Esophagus squamous epithelium (tissue), 4 donors: Measurements from ENCODE around the gene MBNL1.

Experiments used
- POLR2A ChIP-seq, 4 donors: fragments of 450-650 bp; IDR thresholded peaks; one replicate each; pipeline ENCODE4 v1.6.1; 2017; ENCODE audit warnings: antibody characterized with exemption in 4 of 4, mild to moderate bottlenecking in 4 of 4, moderate library complexity in 3 of 4
- TF ChIP-seq, protein P1 (sequence below), 6 experiments: fragments of 450-650 bp in 4 of 6; fragments of 200-600 bp in 2 of 6; sonication (generic) in 2 of 6; IDR thresholded peaks; one replicate each; pipeline ENCODE4 v1.5.1; 2016 to 2019; ENCODE audit warnings: antibody characterized with exemption in 6 of 6, mild to moderate bottlenecking in 4 of 6, moderate library complexity in 4 of 6

DNA sequence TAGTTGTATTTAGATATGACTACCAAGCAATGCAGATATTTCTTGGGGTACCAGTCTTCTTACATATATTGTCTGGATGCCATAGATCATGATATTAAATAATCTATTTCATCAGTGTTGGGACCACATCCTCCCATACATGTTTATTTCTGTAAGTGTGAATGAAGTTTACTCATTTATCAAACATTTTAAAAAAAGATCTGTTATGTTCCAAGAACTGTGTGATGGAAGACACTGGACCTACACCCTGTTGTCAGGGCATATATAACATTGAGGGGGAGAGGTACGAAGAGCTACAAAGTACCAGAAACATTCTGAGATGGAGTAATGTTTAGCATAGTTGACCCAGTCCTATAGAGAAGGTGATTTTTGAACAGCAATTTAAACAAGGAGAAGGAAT, 26.6 kb downstream of the MBNL1 start:
- TF ChIP-seq POLR2A (IDR thresholded peaks at IDR 0.05): no peak
- TF ChIP-seq, protein P1, sequence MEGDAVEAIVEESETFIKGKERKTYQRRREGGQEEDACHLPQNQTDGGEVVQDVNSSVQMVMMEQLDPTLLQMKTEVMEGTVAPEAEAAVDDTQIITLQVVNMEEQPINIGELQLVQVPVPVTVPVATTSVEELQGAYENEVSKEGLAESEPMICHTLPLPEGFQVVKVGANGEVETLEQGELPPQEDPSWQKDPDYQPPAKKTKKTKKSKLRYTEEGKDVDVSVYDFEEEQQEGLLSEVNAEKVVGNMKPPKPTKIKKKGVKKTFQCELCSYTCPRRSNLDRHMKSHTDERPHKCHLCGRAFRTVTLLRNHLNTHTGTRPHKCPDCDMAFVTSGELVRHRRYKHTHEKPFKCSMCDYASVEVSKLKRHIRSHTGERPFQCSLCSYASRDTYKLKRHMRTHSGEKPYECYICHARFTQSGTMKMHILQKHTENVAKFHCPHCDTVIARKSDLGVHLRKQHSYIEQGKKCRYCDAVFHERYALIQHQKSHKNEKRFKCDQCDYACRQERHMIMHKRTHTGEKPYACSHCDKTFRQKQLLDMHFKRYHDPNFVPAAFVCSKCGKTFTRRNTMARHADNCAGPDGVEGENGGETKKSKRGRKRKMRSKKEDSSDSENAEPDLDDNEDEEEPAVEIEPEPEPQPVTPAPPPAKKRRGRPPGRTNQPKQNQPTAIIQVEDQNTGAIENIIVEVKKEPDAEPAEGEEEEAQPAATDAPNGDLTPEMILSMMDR (IDR thresholded peaks at IDR 0.05): no peak
